ENCODE data around the gene RAD51B.

GRCh38 chr14:68766299-68767247, 947.0 kb downstream of the RAD51B start:
- TF ChIP-seq, protein P1, sequence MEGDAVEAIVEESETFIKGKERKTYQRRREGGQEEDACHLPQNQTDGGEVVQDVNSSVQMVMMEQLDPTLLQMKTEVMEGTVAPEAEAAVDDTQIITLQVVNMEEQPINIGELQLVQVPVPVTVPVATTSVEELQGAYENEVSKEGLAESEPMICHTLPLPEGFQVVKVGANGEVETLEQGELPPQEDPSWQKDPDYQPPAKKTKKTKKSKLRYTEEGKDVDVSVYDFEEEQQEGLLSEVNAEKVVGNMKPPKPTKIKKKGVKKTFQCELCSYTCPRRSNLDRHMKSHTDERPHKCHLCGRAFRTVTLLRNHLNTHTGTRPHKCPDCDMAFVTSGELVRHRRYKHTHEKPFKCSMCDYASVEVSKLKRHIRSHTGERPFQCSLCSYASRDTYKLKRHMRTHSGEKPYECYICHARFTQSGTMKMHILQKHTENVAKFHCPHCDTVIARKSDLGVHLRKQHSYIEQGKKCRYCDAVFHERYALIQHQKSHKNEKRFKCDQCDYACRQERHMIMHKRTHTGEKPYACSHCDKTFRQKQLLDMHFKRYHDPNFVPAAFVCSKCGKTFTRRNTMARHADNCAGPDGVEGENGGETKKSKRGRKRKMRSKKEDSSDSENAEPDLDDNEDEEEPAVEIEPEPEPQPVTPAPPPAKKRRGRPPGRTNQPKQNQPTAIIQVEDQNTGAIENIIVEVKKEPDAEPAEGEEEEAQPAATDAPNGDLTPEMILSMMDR (IDR thresholded peaks at IDR 0.05): no peak
- no peak for TF ChIP-seq POLR2A (IDR thresholded peaks at IDR 0.05)
- no peak for TF ChIP-seq EP300 (IDR thresholded peaks at IDR 0.05)
